Stimulated activated CD4-positive, alpha-beta T cell treated with anti-CD3 and anti-CD28 coated beads, Interleukin-2, amount 100 ng/mL, for 24 hours (primary cell): Measurements from ENCODE around the gene SND1.

Experiments used
- DNase-seq, 2 donors: peaks; one replicate each; pipeline ENCODE4 v3.0.0-alpha.2; 2020

The SND1 gene

GRCh38 chr7:127776776-127777386, 124.9 kb downstream of the SND1 start:
- no peak for DNase-seq

- no peak for DNase-seq
Measured at GRCh38 chr7:127780489-127780888, 128.5 kb downstream of the SND1 start.

GRCh38 chr7:127781081-127781480, 129.1 kb downstream of the SND1 start:
- DNase-seq, result no peak

DNA sequence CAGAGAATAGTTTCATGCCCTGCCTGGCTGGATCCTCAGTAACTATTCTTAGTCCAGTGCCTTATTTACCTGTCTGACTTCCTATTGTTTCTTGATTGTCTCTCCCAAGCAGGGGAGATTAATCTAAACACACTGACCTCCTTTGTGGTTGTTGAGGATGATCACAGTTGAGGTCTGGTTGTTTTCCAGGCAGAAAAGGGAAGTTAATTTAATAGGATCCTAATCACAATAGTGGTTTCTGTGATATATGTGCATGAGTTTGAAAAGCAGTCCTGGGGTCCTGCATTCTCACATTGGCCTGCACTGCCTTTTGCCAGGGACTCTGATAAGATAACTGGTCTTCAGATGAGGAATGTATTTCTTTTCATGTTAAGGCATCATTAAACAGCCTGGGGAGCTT, 130.1 kb downstream of the SND1 start:
- no peak for DNase-seq

- DNase-seq, result no peak
Measured at GRCh38 chr7:127782654-127783559, 130.9 kb downstream of the SND1 start.

DNA sequence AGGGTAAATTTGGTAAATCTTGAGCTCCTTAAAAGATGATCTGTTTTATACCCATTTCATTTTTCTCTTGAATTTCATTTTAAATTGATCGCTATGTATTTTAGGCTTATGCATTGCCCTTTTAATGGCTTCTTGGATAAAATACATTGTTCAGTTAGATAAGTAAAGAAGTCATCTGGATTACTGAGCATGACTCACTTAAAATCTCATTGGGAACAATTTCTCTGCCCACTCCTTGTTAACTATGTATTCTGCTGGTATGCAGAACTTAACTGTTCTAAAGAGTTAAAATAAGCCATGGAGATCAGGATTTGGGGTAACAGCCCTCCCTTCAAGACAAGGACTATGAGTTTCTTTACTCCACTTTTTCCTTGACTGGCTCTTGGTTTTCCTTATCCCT, 134.2 kb downstream of the SND1 start:
- DNase-seq, result no peak

GRCh38 chr7:127789031-127789430, 137.0 kb downstream of the SND1 start:
- no peak for DNase-seq

GRCh38 chr7:127791446-127792189, 139.6 kb downstream of the SND1 start:
- no peak for DNase-seq

DNA sequence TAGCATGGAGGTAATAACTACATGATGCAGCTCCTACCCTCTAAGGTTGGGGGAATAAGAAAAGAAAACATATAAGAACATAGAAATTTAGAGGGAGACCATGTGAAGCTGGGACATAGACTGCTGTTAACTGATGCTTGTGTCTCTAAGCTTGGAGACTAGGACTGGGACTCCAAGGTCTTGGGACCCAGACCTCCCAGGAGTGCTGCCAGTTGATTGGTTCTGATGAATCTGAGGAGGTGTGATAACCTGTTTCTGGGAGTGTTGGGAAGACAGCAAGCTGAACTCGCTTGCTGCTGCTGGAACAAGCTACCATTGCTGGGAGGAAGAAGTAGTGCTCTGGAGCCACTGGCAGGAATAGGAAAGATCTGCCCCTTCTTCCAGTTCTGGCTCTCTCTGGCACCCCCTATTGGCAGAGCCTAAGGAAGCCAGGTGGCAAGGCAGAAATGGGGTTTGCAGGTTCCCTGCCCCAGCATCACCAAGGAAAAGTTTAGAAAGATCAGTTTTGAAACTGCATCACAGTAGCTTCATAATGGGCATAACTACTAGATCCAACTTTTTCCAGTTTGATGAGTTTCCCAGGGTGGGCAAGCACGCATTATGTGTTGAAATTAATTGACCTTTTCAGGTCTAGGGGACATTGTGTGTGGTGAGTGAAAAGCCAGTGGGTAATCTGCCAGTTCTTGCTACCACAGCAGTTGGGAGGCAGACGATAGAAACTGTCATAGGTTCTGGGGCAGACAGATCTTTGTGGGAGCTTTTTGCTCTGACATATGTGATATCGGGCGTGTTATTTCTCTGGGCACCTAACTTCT, 140.7 kb downstream of the SND1 start:
- peak; percentile 34 to 44 for DNase-seq

DNA sequence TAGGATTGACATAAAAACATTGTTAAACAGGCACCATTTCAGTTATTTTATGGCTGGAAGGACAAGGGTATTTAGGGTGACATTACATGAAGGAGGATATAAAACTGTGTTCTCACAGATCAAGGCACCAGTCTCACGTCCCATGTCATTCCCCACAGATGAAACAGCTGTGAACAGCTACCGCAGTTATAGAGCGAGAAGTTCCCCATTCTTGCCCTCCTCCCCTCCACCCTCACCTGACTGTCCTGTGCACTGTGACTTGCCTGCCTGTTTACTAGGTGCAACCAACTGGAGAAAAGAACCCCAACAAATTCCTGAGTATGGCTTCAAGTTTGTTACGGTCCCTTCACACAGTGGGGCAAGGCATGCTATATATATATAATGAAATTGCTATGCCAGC, 141.6 kb downstream of the SND1 start:
- DNase-seq, result no peak

DNA sequence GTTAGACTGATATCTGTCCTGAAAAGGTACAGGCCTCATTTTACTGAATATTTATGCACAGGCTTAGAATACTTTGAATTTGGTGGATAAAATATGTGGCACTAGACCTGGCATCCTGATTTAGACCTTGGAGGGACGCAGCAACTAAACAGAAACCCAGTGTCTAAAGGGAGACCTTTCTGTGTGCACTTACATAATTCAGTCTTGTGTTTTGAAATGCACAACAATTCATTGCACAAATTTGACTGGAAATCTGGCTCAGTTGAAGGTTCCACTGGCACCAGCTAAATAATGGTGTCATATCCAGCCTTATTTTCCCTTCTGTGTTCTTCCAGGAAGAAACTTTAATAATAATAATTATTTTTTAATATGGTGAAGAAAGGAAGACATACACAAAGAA, 142.1 kb downstream of the SND1 start:
- DNase-seq, result no peak

- DNase-seq, result no peak
Measured at GRCh38 chr7:127794551-127794950, 142.6 kb downstream of the SND1 start.

GRCh38 chr7:127798023-127798422, 146.0 kb downstream of the SND1 start:
- DNase-seq, result no peak

DNA sequence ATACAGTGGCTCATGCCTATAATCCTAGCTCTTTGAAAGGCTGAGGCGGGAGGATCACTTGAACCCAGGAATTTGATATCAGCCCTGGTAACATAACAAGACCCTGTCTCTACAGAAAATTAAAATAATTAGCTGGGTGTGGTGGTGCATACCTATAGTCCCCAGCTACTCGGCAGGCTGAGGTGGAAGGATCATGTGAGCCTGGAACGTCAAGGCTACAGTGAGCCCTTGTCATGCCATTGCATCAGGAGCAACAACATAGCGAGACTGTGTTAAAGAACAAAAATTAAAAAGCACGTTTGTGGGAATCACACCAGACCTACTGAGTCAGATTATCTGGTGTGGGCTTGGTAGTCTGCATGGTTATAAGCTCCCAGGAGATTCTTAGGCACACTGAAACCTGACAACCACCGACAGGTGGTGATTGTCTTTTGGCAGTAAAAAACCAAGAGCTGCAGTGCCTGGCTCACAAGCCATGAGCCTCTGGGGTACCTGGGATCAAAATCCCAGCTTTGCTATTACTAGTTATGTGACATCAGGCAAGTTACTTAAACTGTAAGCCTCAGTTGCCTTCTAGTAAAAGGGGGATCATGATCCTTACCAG, 146.9 kb downstream of the SND1 start:
- no peak for DNase-seq

DNA sequence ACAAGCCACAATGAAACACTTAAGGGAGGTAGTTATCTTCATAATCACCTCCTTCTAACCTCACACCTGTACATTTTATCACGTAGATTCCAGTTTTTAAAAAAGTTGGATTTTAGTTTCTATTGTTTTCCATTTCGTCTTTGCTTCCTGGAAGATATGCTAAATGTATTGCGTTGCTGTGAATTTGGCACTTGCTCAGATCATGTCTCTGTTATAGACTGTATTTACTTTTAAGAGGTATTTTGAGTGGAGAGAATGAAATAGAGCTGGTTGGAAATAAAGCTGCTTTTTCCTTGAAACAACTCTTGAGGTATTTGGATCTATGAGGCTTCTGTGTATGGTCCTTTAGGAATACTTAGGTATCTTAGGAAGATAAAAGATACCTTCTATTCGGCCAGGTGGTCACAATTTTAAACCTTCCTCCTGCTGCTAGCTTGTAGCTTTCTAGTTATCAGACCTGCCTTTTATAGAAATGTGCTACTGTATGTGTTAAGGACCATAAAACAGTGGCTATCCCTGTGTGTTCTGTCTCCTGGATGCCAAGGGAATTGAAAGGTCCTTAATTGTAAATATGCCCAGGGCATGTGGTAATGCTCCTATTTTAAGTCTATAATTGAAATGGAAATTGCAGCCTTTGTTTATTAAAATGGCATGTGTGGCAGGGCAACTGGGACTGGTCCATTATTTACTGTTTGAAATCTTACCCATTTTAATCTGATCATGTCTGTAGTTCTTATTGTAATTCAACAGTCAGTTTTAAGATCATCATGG, 147.7 kb downstream of the SND1 start:
- DNase-seq, result no peak

- DNase-seq, result no peak
Measured at GRCh38 chr7:127802845-127803244, 150.9 kb downstream of the SND1 start.

GRCh38 chr7:127803626-127804025, 151.6 kb downstream of the SND1 start:
- no peak for DNase-seq

DNA sequence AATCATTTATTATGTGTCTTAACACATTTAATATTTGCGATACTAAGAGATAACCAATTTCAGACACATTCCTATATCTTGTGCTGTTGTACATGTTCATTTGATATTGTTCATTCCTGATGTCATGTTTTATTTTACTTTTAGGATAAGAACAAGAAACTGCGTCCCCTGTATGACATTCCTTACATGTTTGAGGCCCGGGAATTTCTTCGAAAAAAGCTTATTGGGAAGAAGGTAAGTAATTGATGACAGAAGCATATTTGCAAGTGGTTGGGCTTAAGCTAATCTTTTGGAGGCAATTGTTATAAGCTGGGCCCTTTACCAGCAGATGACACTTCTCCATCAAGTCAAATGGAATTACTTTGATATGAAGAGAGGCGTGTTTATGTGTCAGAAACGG, 155.3 kb downstream of the SND1 start:
- DNase-seq, result no peak

- no peak for DNase-seq
Measured at GRCh38 chr7:127807829-127808228, 155.8 kb downstream of the SND1 start.

GRCh38 chr7:127809261-127809702, 157.3 kb downstream of the SND1 start:
- DNase-seq, result no peak

GRCh38 chr7:127810113-127810512, 158.1 kb downstream of the SND1 start:
- no peak for DNase-seq
